GM21515 (cell line): ENCODE results near the gene LMX1B.
"Not testable (repeated sequence)": the region's sequence is repeated elsewhere in the genome, so short reads cannot be mapped to it uniquely, and the experiment has no call there.

Experiments
- ATAC-seq: cut with Tn5 transposase; IDR thresholded peaks from one replicate; pipeline ENCODE4 v1.9.1; 2021; ENCODE audit not compliant: unreplicated experiment

The LMX1B gene

GRCh38 chr9:126613651-126614050 is at the start of gene LMX1B:
LMX1B (plus strand) TSS chr9:126613928; CDS start chr9:126614450, 522 bp downstream.
- no peak for ATAC-seq

- no peak for ATAC-seq
Observed at GRCh38 chr9:126564128-126564527, 49.6 kb upstream of the LMX1B start.

GRCh38 chr9:126564716-126565115 is 49.0 kb upstream of the LMX1B start:
- no peak for ATAC-seq

- no peak for ATAC-seq
Observed at GRCh38 chr9:126565336-126566128, 48.2 kb upstream of the LMX1B start.

GRCh38 chr9:126569036-126569435 is 44.7 kb upstream of the LMX1B start:
- no peak for ATAC-seq

- ATAC-seq = no peak
Observed at GRCh38 chr9:126578029-126578428, 35.7 kb upstream of the LMX1B start.

GRCh38 chr9:126580319-126580718 is 33.4 kb upstream of the LMX1B start:
- not testable (repeated sequence) for ATAC-seq

GRCh38 chr9:126581893-126582292 is 31.8 kb upstream of the LMX1B start:
- no peak for ATAC-seq

GRCh38 chr9:126582427-126582826 is 31.3 kb upstream of the LMX1B start:
- ATAC-seq = no peak

GRCh38 chr9:126583144-126583760 is 30.5 kb upstream of the LMX1B start:
- no peak for ATAC-seq

GRCh38 chr9:126584611-126585010 is 29.1 kb upstream of the LMX1B start:
- ATAC-seq = no peak

- no peak for ATAC-seq
Observed at GRCh38 chr9:126586236-126586635, 27.5 kb upstream of the LMX1B start.

GRCh38 chr9:126587187-126588185 is 26.2 kb upstream of the LMX1B start:
- ATAC-seq = no peak

- no peak for ATAC-seq
Observed at GRCh38 chr9:126588491-126589168, 25.1 kb upstream of the LMX1B start.

GRCh38 chr9:126589349-126589748 is 24.4 kb upstream of the LMX1B start:
- ATAC-seq = no peak

- ATAC-seq = no peak
Observed at GRCh38 chr9:126591083-126591482, 22.6 kb upstream of the LMX1B start.

- no peak for ATAC-seq
Observed at GRCh38 chr9:126591922-126592321, 21.8 kb upstream of the LMX1B start.

- ATAC-seq = no peak
Observed at GRCh38 chr9:126592461-126592860, 21.3 kb upstream of the LMX1B start.

- ATAC-seq = no peak
Observed at GRCh38 chr9:126595982-126596381, 17.7 kb upstream of the LMX1B start.

GRCh38 chr9:126599047-126599650 is 14.6 kb upstream of the LMX1B start:
- no peak for ATAC-seq
